ENCODE results near the gene LRRC34. TPM values are rescaled to one million over a fixed set of nuclear protein-coding genes. Genes with fewer than 3 reads are reported as not detected.
A peak's percentile ranks its signal among the peaks of the same experiment; 100 is the strongest.

LRRC34 gene
- total RNA-seq, 2 experiments from 2014 or later, result 7.2 to 9.6 TPM

- Mint-ChIP-seq H3K27ac (no peak overlapping the region), H3K9me3 (ENCODE audit: low read depth) (no peaks in the 10 kb centered on the region)
Measured at GRCh38 chr3:169836078-169836941, 23.6 kb upstream of the LRRC34 start.

GRCh38 chr3:169835533-169835932, 22.8 kb upstream of the LRRC34 start:
- CTCF ChIA-PET, result no interaction called here
- no peaks in the 10 kb centered on the region for H3K36me3 Mint-ChIP-seq
- peaks cover 7% of the 10 kb centered on the region for H3K27me3 Mint-ChIP-seq
- ATAC-seq, result no peak
- no peaks in the 10 kb centered on the region for H3K9me3 Mint-ChIP-seq (ENCODE audit: low read depth)
- no peak overlapping the region for H3K27ac Mint-ChIP-seq
- no peak for DNase-seq
- H3K4me3 Mint-ChIP-seq, result no peak overlapping the region
- no peaks in the 10 kb centered on the region for H3K4me1 Mint-ChIP-seq

More at GRCh38 chr3:169836078-169836941, 23.6 kb upstream of the LRRC34 start:
- no peak for DNase-seq
- no peaks in the 10 kb centered on the region for H3K4me1 Mint-ChIP-seq
- H3K36me3 Mint-ChIP-seq, result no peaks in the 10 kb centered on the region
- H3K27me3 Mint-ChIP-seq, result peaks cover 11% of the 10 kb centered on the region
- CTCF ChIA-PET, result no interaction called here
- H3K4me3 Mint-ChIP-seq, result no peak overlapping the region
- ATAC-seq, result no peak

- CTCF ChIA-PET, result no interaction called here
- no peak overlapping the region for H3K4me3 Mint-ChIP-seq
- peaks cover 9% of the 10 kb centered on the region for H3K4me1 Mint-ChIP-seq
- peaks cover 12% of the 10 kb centered on the region for H3K27me3 Mint-ChIP-seq
- H3K36me3 Mint-ChIP-seq, result no peaks in the 10 kb centered on the region
- no peak overlapping the region for H3K27ac Mint-ChIP-seq
- H3K9me3 Mint-ChIP-seq (ENCODE audit: low read depth), result no peaks in the 10 kb centered on the region
- no peak for DNase-seq
- ATAC-seq, result no peak
Measured at GRCh38 chr3:169827712-169828111, 15.0 kb upstream of the LRRC34 start.

- Mint-ChIP-seq H3K27ac (no peak overlapping the region), H3K4me1 (peaks cover 9% of the 10 kb centered on the region), H3K27me3 (peaks cover 24% of the 10 kb centered on the region), H3K9me3 (ENCODE audit: low read depth) (no peaks in the 10 kb centered on the region), H3K4me3 (no peak overlapping the region), H3K36me3 (no peaks in the 10 kb centered on the region)
- CTCF ChIA-PET, result interaction anchor here (1.5 kb wide), 1 partner anchor 12 kb away, joined by 3 read pairs; no protein-coding TSS in a partner anchor
- ATAC-seq (no peak), DNase-seq (no peak)
Measured at GRCh38 chr3:169825316-169825715, 12.6 kb upstream of the LRRC34 start.

GRCh38 chr3:169822983-169823382, 10.3 kb upstream of the LRRC34 start:
- Mint-ChIP-seq H3K4me3 (no peak overlapping the region), H3K4me1 (no peaks in the 10 kb centered on the region), H3K36me3 (no peaks in the 10 kb centered on the region), H3K27ac (no peak overlapping the region), H3K9me3 (ENCODE audit: low read depth) (no peaks in the 10 kb centered on the region), H3K27me3 (peaks cover 39% of the 10 kb centered on the region)
- CTCF ChIA-PET, result no interaction called here
- DNase-seq (no peak), ATAC-seq (no peak)

- ATAC-seq (no peak), DNase-seq (no peak)
- Mint-ChIP-seq H3K27me3 (peaks cover 42% of the 10 kb centered on the region), H3K9me3 (ENCODE audit: low read depth) (no peaks in the 10 kb centered on the region), H3K4me1 (no peaks in the 10 kb centered on the region), H3K4me3 (no peak overlapping the region), H3K36me3 (no peaks in the 10 kb centered on the region), H3K27ac (no peak overlapping the region)
- CTCF ChIA-PET, result no interaction called here
Measured at GRCh38 chr3:169822540-169822939, 9.8 kb upstream of the LRRC34 start.

GRCh38 chr3:169822091-169822490, 9.4 kb upstream of the LRRC34 start:
- DNase-seq, result no peak
- peaks cover 47% of the 10 kb centered on the region for H3K27me3 Mint-ChIP-seq
- H3K4me3 Mint-ChIP-seq, result no peak overlapping the region
- H3K4me1 Mint-ChIP-seq, result no peaks in the 10 kb centered on the region
- H3K27ac Mint-ChIP-seq, result no peak overlapping the region
- CTCF ChIA-PET, result no interaction called here
- H3K36me3 Mint-ChIP-seq, result no peaks in the 10 kb centered on the region
- no peak for ATAC-seq
- H3K9me3 Mint-ChIP-seq (ENCODE audit: low read depth), result peaks cover 3% of the 10 kb centered on the region

GRCh38 chr3:169818316-169818715, 5.6 kb upstream of the LRRC34 start:
- ATAC-seq, result no peak
- Mint-ChIP-seq H3K36me3 (peaks cover 11% of the 10 kb centered on the region), H3K27me3 (peaks cover 44% of the 10 kb centered on the region), H3K4me3 (no peak overlapping the region), H3K9me3 (ENCODE audit: low read depth) (peaks cover 15% of the 10 kb centered on the region), H3K4me1 (peaks cover 11% of the 10 kb centered on the region), H3K27ac (no peak overlapping the region)
- no peak for DNase-seq
- CTCF ChIA-PET, result interaction anchor here (1.4 kb wide), 1 partner anchor 360 kb away, joined by 3 read pairs; no protein-coding TSS in a partner anchor

- Mint-ChIP-seq H3K4me3 (no peak overlapping the region), H3K27ac (no peak overlapping the region), H3K27me3 (peaks cover 35% of the 10 kb centered on the region), H3K9me3 (ENCODE audit: low read depth) (peaks cover 15% of the 10 kb centered on the region), H3K36me3 (peaks cover 11% of the 10 kb centered on the region), H3K4me1 (peaks cover 31% of the 10 kb centered on the region)
- no peak for DNase-seq
- no peak for ATAC-seq
- CTCF ChIA-PET, result interaction anchor here (1.8 kb wide), 1 partner anchor 18 kb away, joined by 5 read pairs; no protein-coding TSS in a partner anchor
Measured at GRCh38 chr3:169815590-169816150, 3.0 kb upstream of the LRRC34 start.

GRCh38 chr3:169813757-169814517, 1.2 kb upstream of the LRRC34 start:
- Mint-ChIP-seq H3K36me3 (peaks cover 14% of the 10 kb centered on the region), H3K4me1 (peaks cover 41% of the 10 kb centered on the region), H3K9me3 (ENCODE audit: low read depth) (peaks cover 15% of the 10 kb centered on the region), H3K4me3 (peak overlapping the region; percentile 75), H3K27ac (peak overlapping the region; percentile 90), H3K27me3 (peaks cover 24% of the 10 kb centered on the region)
- CTCF ChIA-PET, result interaction anchor here (0.7 to 1.8 kb wide), 8 partner anchors 12 to 997 kb away, joined by 3 to 8 read pairs (median 3); partner anchors contain the start of gene MYNN
- ATAC-seq (peak; percentile 75), DNase-seq (peak; percentile 93)

- DNase-seq, result no peak
- peaks cover 46% of the 10 kb centered on the region for H3K4me1 Mint-ChIP-seq
- H3K4me3 Mint-ChIP-seq, result peak overlapping the region; percentile 75
- peaks cover 14% of the 10 kb centered on the region for H3K36me3 Mint-ChIP-seq
- peak overlapping the region; percentile 90 for H3K27ac Mint-ChIP-seq
- peak; percentile 1 for ATAC-seq
- H3K27me3 Mint-ChIP-seq, result peaks cover 17% of the 10 kb centered on the region
- CTCF ChIA-PET, result interaction anchor here (0.9 to 1.6 kb wide), 5 partner anchors 13 to 153 kb away, joined by 3 to 8 read pairs (median 3); partner anchors contain the start of gene MYNN
- H3K9me3 Mint-ChIP-seq (ENCODE audit: low read depth), result peaks cover 15% of the 10 kb centered on the region
Measured at GRCh38 chr3:169813278-169813677, 574 bp upstream of the LRRC34 start.

- ATAC-seq, result peak; percentile 34
- Mint-ChIP-seq H3K9me3 (ENCODE audit: low read depth) (peaks cover 11% of the 10 kb centered on the region), H3K36me3 (peaks cover 17% of the 10 kb centered on the region), H3K4me3 (peak overlapping the region; percentile 75), H3K27me3 (peaks cover 5% of the 10 kb centered on the region), H3K27ac (peak overlapping the region; percentile 90), H3K4me1 (peaks cover 49% of the 10 kb centered on the region)
- peak; percentile 58 for DNase-seq
- CTCF ChIA-PET, result interaction anchor here (1.0 to 1.4 kb wide), 6 partner anchors 11 to 156 kb away, joined by 3 to 10 read pairs (median 4); partner anchors contain the start of gene MYNN
Measured at GRCh38 chr3:169811631-169812331, 923 bp downstream of the LRRC34 start.
